Measurements from ENCODE around the gene ONECUT2.

- TF ChIP-seq POLR2AphosphoS5 (IDR thresholded peaks at IDR 0.05; ENCODE audit: low read depth, low read length): no peak
- no peak for TF ChIP-seq CTCF (IDR thresholded peaks at IDR 0.05 in 2 of 3, conservative IDR thresholded peaks at IDR 0.05 in 1 of 3; ENCODE audit: borderline replicate concordance in 1 of 3, insufficient read depth in 1 of 3, low read depth in 2 of 3, low read length in 2 of 3)
- no peak for TF ChIP-seq ZFX (IDR thresholded peaks at IDR 0.05)
- TF ChIP-seq ZNF274 (IDR thresholded peaks at IDR 0.05; ENCODE audit: low read depth, low read length): no peak
- TF ChIP-seq ATF3 (IDR thresholded peaks at IDR 0.05): no peak
- no peak for TF ChIP-seq SP1 (IDR thresholded peaks at IDR 0.05; ENCODE audit: low read depth)
- no peak for TF ChIP-seq MAX (IDR thresholded peaks at IDR 0.05)
- no peak for TF ChIP-seq POLR2A (IDR thresholded peaks at IDR 0.05; ENCODE audit: borderline replicate concordance, extremely low read depth, insufficient read depth, insufficient read length)
- no peak for TF ChIP-seq REST (IDR thresholded peaks at IDR 0.05; ENCODE audit: low read depth)
- TF ChIP-seq JUND (IDR thresholded peaks at IDR 0.05): no peak
- no peak for TF ChIP-seq ZBTB33 (IDR thresholded peaks at IDR 0.05; ENCODE audit: extremely low read depth, insufficient replicate concordance, low read length)
Measured at GRCh38 chr18:57538614-57539013, 103.4 kb downstream of the ONECUT2 start.

Data from HCT116 (cell line).